CD4-positive, alpha-beta T cell treated with Interleukin-10 for 1 hour (primary cell): ENCODE measurements around the gene PEX7.
"Not testable (repeated sequence)": the region's sequence is repeated elsewhere in the genome, so short reads cannot be mapped to it uniquely, and the experiment has no call there.

ENCODE experiments used
- DNase-seq: peaks from one replicate; pipeline ENCODE4 v3.0.0-alpha.2; 2020

PEX7 gene

DNA sequence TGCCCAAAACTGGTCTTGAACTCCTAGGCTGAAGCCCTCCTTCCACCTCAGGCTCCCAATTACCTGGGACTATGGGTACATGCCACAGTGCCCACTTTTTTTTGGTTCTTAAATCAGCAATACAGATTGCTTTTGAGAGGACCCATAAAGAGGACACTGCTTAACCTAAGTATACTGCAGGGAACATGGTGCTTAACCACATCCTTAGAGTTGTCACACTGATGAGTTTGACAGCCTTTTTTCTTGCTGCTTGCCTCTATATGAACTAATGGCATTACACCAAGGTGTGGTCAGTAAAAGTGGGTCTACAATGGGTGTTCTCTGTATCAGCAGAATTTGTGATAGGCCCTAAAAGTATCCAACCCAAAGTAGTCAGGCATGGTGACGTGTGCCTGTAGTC is 92.6 kb downstream of the PEX7 start:
- no peak for DNase-seq

- DNase-seq = no peak
Measured at GRCh38 chr6:136918706-136919105, 96.3 kb downstream of the PEX7 start.

DNA sequence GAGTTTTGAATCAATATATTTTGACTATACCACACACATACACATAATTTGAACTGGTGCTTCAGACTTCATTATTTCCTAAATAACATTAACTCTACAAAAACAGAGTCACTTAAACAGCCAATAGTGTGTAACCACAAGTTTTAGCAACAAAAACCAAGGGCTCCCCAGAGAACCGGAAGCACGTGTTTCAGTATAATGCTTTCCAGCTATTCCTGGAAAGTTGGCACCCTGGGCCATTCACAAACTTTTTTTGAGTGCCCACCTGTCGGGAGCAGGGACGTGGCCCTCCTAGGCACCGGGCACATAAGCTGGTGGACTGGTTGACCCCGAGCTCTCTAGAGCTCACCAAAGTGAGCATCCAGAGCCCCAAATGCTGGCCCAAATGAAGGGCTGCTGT is 97.8 kb downstream of the PEX7 start:
- DNase-seq = no peak

- peak; percentile 12 for DNase-seq
Measured at GRCh38 chr6:136920671-136921380, 98.4 kb downstream of the PEX7 start.

GRCh38 chr6:136921381-136921935 is 99.1 kb downstream of the PEX7 start:
- DNase-seq = no peak

- DNase-seq = no peak
Measured at GRCh38 chr6:136921936-136922684, 99.7 kb downstream of the PEX7 start, which contains the start of gene SLC35D3. Gene SLC35D3 (plus strand): TSS chr6:136922301. CDS start chr6:136922429, 128 bp downstream.

DNA sequence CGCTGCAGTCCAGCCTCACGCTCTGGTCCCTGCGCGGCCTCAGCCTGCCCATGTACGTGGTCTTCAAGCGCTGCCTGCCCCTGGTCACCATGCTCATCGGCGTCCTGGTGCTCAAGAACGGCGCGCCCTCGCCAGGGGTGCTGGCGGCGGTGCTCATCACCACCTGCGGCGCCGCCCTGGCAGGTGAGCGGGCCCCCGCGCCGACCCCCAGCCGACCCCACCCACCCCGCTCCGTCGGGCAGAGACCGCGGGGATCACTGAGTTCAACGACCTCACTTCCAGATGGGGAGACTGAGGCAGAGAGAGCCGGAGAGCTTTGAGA is 100.3 kb downstream of the PEX7 start:
- no peak for DNase-seq

DNA sequence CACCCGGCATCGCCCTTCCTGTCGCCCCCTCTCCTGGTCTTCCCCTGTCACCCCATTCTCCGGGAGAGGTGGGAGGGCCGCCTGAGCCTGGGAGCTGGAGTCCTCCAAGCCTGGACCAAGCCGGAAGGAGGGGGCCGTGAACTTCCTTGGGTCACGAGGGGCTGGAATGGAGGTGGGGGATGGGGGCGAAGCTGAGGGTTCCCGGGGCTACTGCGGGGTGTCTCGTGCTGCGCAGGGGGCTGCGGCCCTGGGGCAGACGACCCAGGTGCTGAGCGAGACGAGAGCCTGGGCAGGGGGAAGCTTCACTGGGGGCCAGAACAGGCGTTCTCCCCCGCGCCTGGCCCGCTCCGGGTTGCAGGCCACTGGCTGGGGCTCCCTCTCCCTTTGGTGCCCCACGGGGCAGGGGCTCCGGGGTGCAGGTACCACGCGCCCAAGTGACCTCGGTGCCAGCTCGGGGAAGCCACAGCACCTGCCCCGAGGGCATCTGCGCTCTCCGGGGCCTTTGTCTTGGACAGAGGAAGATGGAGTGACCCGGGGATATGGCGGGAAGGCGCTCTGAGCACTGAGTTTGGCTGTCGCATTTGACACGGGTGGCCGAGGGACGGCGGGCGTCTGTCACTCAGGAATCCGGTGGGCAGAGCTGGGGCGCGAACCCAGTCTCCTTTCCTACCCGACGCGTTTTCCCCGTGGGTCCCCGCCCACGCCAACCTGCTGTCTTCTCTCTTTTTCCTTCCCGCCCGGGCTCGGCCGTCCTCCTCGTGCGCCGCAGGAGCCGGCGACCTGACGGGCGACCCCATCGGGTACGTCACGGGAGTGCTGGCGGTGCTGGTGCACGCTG is 100.9 kb downstream of the PEX7 start:
- no peak for DNase-seq

GRCh38 chr6:136923954-136924673 is 101.7 kb downstream of the PEX7 start:
- no peak for DNase-seq

GRCh38 chr6:136926383-136926782 is 104.0 kb downstream of the PEX7 start:
- no peak for DNase-seq

- DNase-seq = no peak
Measured at GRCh38 chr6:136927292-136927691, 104.9 kb downstream of the PEX7 start.

GRCh38 chr6:136930528-136930927 is 108.1 kb downstream of the PEX7 start:
- DNase-seq = no peak

- no peak for DNase-seq
Measured at GRCh38 chr6:136932599-136932998, 110.2 kb downstream of the PEX7 start.

GRCh38 chr6:136945072-136945471 is 122.7 kb downstream of the PEX7 start:
- DNase-seq = no peak

GRCh38 chr6:136945711-136946121 is 123.3 kb downstream of the PEX7 start:
- DNase-seq = no peak

DNA sequence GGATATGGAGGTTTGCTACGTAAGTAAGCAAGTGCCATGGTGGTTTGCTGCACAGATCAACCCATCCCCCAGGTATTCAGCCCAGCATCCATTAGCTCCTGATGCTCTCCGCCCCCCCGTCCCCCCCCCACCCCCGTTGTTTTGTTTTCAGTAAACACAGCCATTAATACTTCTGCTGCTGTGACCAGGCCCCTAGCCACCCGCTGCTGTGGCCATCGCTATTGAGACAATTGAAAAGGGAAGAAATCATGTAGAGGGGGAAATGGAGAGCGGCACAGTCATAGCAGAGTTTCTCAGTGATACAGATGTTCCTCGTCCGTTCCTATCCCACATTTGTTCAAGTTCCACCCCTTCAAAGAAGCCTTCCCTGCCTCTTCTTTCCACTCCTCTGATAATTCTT is 124.6 kb downstream of the PEX7 start:
- DNase-seq = no peak

DNA sequence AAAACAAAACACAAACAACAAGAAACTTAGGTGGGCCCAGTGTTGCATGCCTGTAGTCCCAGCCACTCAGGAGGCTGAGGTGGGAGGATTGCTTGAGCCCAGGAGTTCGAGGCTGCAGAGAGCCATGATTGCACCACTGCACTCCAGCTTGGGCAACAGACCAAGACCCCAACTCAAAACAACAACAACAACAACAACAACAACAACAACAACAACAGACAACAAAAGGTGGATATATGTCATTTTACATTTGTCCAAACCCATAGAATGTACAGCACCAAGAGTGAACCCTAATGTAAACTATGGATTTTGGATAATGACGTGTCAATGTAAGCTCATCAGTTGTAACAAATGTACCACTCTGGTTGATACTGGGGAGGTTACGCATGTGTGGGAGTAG is 127.6 kb downstream of the PEX7 start:
- DNase-seq = not testable (repeated sequence)

DNA sequence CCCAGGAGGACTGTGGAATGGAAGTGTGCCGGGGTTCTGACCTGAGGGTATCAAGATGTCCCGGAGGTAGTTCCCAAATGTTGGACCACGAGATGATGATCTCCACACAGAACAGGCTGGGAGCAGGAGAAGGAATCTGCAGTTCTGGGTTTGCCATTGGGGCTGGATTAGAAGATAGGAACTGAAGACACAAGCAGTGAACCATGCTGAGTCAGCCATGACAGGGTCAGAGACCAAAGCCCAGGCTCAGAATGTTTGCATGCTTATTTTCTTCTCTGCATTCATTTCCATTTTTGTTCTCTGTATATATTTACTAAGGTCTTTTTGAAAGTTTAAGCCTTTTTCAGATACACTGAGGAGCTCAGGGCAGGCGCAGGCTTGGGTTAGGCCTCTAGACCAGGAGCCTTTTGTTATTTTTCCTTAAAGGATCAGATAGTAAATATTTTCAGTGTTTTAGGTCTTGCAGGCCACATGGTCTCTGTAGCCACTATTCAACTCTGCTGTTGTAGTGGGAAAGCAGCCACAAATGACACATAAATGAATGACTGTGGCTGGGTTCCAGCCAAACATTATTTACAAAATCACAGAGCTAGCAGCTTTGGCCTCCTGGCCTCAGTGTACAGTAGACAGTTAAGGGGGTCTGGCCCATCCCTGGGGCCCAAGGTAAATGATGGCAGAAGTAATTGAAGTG is 128.2 kb downstream of the PEX7 start:
- DNase-seq = no peak

GRCh38 chr6:136952714-136953260 is 130.4 kb downstream of the PEX7 start:
- no peak for DNase-seq

- no peak for DNase-seq
Measured at GRCh38 chr6:136955123-136955522, 132.7 kb downstream of the PEX7 start.
